HEK293T (cell line): ENCODE measurements around the gene NDUFS6.

Experiments used
- ELF4 ChIP-seq: fragments of 450-650 bp; IDR thresholded peaks from 2 replicates; pipeline ENCODE4 v1.6.1; 2017; ENCODE audit warnings: antibody characterized with exemption
- FOXK2 ChIP-seq: fragments of 450-650 bp; IDR thresholded peaks from 2 replicates; pipeline ENCODE4 v1.6.1; 2016; ENCODE audit warnings: mild to moderate bottlenecking
- HDGF ChIP-seq: fragments of 450-650 bp; IDR thresholded peaks from 2 replicates; pipeline ENCODE4 v1.6.1; 2017; ENCODE audit warnings: antibody characterized with exemption, borderline replicate concordance
- LEF1 ChIP-seq: fragments of 450-650 bp; IDR thresholded peaks from 2 replicates; pipeline ENCODE4 v1.6.1; 2017; ENCODE audit warnings: mild to moderate bottlenecking, borderline replicate concordance
- TARDBP ChIP-seq: fragments of 450-650 bp; IDR thresholded peaks from 2 replicates; pipeline ENCODE4 v1.6.1; 2016

DNA sequence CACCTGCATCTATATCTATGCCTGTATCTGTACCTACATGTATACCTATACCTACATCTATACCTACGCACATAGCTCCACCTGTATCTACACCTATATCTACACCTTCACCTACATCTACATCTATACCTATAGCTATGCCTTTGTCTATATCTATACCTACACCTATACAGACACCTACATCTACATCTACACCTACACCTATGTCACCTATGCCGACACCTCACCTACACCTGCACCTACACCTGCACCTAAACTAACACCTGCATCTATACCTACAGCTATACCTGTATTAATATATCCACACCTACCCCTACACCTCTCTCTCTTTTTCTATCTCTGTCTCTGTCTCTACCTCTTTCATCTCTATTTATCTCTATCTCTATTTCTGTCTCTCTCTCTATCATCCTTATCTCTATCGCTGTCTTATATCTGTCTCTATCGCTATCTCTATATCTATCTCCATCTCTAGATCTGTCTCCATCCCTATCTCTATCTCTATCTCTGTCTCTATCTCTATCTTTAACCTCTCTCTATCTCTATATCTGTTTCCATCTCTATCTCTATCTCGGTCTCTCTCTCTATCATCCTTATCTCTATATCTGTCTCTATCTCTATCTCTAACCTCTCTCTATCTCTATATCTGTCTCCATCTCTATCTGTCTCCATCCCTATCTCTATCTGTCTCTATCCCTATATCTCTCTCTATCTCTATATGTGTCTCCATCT, 43.7 kb downstream of the NDUFS6 start:
- no peak for TF ChIP-seq ELF4
- no peak for TF ChIP-seq TARDBP
- no peak for TF ChIP-seq FOXK2
- no peak for TF ChIP-seq HDGF
- no peak for TF ChIP-seq LEF1
